B cell (primary cell): ENCODE data around the gene PNRC2.

Source experiments
- EZH2 ChIP-seq: IDR thresholded peaks from 2 replicates; pipeline ENCODE4 v1.6.1; 2012; ENCODE audit warnings: borderline replicate concordance, low read depth, mild to moderate bottlenecking, moderate library complexity, low read length; ENCODE audit not compliant: insufficient read depth, poor library complexity, severe bottlenecking
- TF ChIP-seq, protein P1 (sequence below): fragments of 200-600 bp; IDR thresholded peaks from one replicate; pipeline ENCODE4 v1.8.0; 2022; ENCODE audit warnings: antibody characterized with exemption, mild to moderate bottlenecking

DNA sequence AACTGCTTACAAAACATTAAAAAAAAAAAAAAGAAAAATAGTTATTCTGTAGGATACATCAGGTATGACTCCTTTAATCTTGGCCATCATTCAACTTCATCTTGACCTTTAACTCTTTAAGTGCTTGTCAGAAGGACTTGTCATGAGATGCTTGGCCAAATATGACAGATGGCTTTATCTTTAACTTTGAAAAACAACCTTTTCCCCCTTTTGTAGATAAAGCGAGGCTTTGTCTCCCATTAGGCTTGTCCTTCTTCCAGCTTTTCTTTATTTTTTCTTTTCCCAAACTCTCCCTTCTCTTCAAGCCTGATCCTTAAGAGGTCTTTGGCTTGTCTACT, 18.2 kb downstream of the PNRC2 start:
- TF ChIP-seq, protein P1, sequence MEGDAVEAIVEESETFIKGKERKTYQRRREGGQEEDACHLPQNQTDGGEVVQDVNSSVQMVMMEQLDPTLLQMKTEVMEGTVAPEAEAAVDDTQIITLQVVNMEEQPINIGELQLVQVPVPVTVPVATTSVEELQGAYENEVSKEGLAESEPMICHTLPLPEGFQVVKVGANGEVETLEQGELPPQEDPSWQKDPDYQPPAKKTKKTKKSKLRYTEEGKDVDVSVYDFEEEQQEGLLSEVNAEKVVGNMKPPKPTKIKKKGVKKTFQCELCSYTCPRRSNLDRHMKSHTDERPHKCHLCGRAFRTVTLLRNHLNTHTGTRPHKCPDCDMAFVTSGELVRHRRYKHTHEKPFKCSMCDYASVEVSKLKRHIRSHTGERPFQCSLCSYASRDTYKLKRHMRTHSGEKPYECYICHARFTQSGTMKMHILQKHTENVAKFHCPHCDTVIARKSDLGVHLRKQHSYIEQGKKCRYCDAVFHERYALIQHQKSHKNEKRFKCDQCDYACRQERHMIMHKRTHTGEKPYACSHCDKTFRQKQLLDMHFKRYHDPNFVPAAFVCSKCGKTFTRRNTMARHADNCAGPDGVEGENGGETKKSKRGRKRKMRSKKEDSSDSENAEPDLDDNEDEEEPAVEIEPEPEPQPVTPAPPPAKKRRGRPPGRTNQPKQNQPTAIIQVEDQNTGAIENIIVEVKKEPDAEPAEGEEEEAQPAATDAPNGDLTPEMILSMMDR, result no peak
- no peak for TF ChIP-seq EZH2
